Aorta (tissue), 5 donors: ENCODE measurements around the gene RASA3. TPM values are rescaled to one million over a fixed set of nuclear protein-coding genes. Genes with fewer than 3 reads are reported as not detected.

Experiments
- ATAC-seq: fragments of 200-7000 bp; cut with Tn5 transposase; one replicate; pipeline ENCODE4 v1.9.1; 2022; ENCODE audit warnings: moderate library complexity; ENCODE audit not compliant: low FRiP score
- DNase-seq, 2 donors: peaks; one replicate each; pipeline ENCODE4 v3.0.0-alpha.2; 2020
- H3K27ac ChIP-seq, 2 donors: one replicate each; pipeline ENCODE4 v1.5.1; 2013; ENCODE audit warnings: low read length in 2 of 2, mild to moderate bottlenecking in 2 of 2, moderate library complexity in 2 of 2, control low read depth in 1 of 2, inconsistent platforms in 1 of 2, low read depth in 1 of 2
- H3K27me3 ChIP-seq, 2 donors: one replicate each; pipeline ENCODE4 v1.6.1; 2013; ENCODE audit warnings: control low read depth in 1 of 2, low read length in 1 of 2, mild to moderate bottlenecking in 1 of 2, moderate library complexity in 1 of 2; ENCODE audit not compliant: insufficient read depth in 2 of 2, control insufficient read depth in 1 of 2
- H3K36me3 ChIP-seq, 2 donors: one replicate each; pipeline ENCODE4 v1.6.1; 2013; ENCODE audit warnings: control low read depth in 1 of 2, low read length in 1 of 2, mild to moderate bottlenecking in 1 of 2; ENCODE audit not compliant: insufficient read depth in 2 of 2, control insufficient read depth in 1 of 2
- H3K4me1 ChIP-seq, 2 donors: one replicate each; pipeline ENCODE4 v1.6.1; 2013; ENCODE audit warnings: low read length in 2 of 2, control low read depth in 1 of 2, mild to moderate bottlenecking in 1 of 2, moderate library complexity in 1 of 2; ENCODE audit not compliant: insufficient read depth in 2 of 2, control insufficient read depth in 1 of 2
- H3K4me3 ChIP-seq, 2 donors: one replicate each; pipeline ENCODE4 v1.5.1; 2013; ENCODE audit warnings: low read length in 2 of 2, control low read depth in 1 of 2, mild to moderate bottlenecking in 1 of 2
- H3K9me3 ChIP-seq: one replicate; pipeline ENCODE4 v1.6.1; 2013; ENCODE audit warnings: mild to moderate bottlenecking, low read length; ENCODE audit not compliant: control insufficient read depth
- WGBS, 2 donors: extraction: QIAGEN DNeasy Blood & Tissue Kit; methylation state at CpG; one replicate each; pipeline ENCODE4 v1.1.7; 2013; 5-methylcytosine and 5-hydroxymethylcytosine counted together
- intact Hi-C, 2 donors: fragments of 100-400 bp; cut with DNase I; formaldehyde crosslinking; loops; one replicate each; pipeline versions ENCODE4 v1.14.2 to v1.15.0; 2022
- polyA plus RNA-seq, 2 donors: library from polyadenylated mRNA; stranded (reverse); fragments of 200-250 nt; gene quantifications; one replicate each; pipeline ENCODE4 v1.2.3, GENCODE V29; 2013
- total RNA-seq, 2 donors: library from RNA; stranded (reverse); fragmentation: NEBNext Ultra II Directional; extraction: Animal tissue kit (Norgen Biotek cat#: 25700); gene quantifications; one replicate each; pipeline ENCODE4 v1.2.1, GENCODE V29; 2021
- donor health status: healthy with polysubstance abuse.
- donor health status: Bipolar disorder and iron deficiency.
- donor health status: DM: no; HTN: no; CAD: no.
- donor health status: DM: no; HTN: no; CAD: no.
- donor health status: DM: yes; HTN: yes; CAD: no.

RASA3 gene
- total and polyA plus RNA-seq, 4 donors = 8.1 to 42.3 (median 28.9) TPM

GRCh38 chr13:113934576-113934975, 197.8 kb downstream of the RASA3 start:
- Histone ChIP-seq H3K36me3 (no peaks in the 10 kb centered on the region), H3K27ac (peak overlapping the region; percentile 60 to 68), H3K27me3 (no peaks in the 10 kb centered on the region), H3K4me3 (no peak overlapping the region), H3K4me1 (no peaks in the 10 kb centered on the region), H3K9me3 (no peaks in the 10 kb centered on the region)
- ATAC-seq = no peak
- DNase-seq = peak; percentile 37 to 68
- 73 to 75% methylated on average over 14 of the region's 14 CpGs for WGBS, 2 donors
- intact Hi-C loops = no loop called here

DNA sequence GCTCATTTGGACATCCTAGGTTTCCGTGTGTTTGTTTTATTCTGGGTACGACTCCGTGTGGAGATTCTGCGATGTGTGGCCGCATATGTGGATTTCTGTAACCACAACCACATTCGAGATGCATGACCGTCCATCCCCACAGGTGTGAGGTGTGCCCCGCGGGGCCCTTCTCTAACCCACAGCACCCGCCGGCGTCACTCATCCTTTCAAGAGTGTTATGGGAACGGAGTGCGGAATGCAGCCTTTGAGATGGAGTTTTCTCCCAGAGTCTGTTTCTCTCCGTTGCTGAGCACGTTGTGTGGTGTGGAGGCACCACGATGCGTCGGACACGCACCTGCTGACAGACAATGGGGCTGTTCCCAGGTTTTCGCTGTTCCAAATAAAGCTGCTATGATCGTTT, 198.5 kb downstream of the RASA3 start:
- Histone ChIP-seq H3K9me3 (no peaks in the 10 kb centered on the region), H3K27ac (no peak overlapping the region), H3K4me1 (no peaks in the 10 kb centered on the region), H3K27me3 (no peaks in the 10 kb centered on the region), H3K36me3 (no peaks in the 10 kb centered on the region), H3K4me3 (no peak overlapping the region)
- WGBS, 2 donors = 98% methylated on average over 22 of the region's 22 CpGs
- intact Hi-C loops = no loop called here
- ATAC-seq = no peak
- peak; percentile 30 to 63 for DNase-seq

- H3K27me3 ChIP-seq = no peaks in the 10 kb centered on the region
- no peak overlapping the region for H3K27ac ChIP-seq
- intact Hi-C loops = no loop called here
- no peaks in the 10 kb centered on the region for H3K9me3 ChIP-seq
- WGBS, 2 donors = 92 to 93% methylated on average over 16 of the region's 16 CpGs
- ATAC-seq (no peak), DNase-seq (peak in 1 of 2 donors; percentile 33)
- H3K4me1 ChIP-seq = no peaks in the 10 kb centered on the region
- H3K36me3 ChIP-seq = no peaks in the 10 kb centered on the region
- H3K4me3 ChIP-seq = no peak overlapping the region
These were observed 200.5 kb downstream of the RASA3 start for GRCh38 chr13:113931841-113932459.

DNA sequence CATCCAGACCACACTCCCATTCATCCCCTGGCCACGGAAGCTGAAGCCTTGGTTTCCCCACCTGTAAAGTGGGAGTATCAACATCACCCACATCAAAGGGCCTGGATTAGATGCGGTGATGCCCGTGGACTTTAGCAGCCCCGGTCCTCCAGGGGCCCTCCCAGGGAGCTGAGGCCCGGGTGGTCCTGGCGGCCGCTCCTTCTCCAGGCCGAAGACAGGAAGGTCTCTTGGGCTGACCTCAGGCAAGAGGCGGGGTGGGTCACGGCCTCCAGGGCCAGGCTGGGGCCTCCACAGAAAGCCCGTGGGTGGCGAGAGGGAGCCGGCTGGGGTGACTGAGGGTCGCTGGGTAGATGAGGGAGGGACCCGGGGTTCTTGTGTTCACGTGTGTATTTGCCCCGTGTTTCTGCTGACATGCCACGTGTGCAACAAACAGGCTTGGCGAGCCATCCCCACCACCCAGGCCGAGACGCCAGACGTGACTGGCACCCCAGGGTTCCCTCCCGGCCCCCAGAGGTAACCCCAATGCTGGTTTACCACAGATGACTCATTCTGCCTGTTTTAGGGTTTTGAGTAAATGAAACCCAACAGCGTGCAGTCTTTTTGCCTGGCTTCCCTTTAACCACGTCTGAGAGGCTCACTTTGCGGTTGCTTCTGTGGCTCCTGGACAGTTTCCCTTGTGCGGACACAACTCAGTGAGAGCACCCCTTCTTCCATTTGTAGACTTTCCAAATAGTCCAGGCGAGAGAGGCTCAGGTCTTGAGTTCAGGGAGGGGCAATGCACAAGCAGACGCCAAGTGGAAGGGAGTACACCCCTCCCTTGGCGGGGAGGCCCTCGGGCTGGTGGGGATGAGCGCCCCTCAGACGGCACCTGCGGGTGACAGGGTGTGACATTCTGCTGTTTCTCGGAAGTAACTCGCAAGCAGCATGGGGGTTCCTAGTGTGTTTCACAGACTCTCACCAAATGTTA, 201.5 kb downstream of the RASA3 start:
- WGBS, 2 donors = 93 to 95% methylated on average over 36 of the region's 36 CpGs
- Histone ChIP-seq H3K27me3 (no peaks in the 10 kb centered on the region), H3K9me3 (no peaks in the 10 kb centered on the region), H3K4me1 (no peaks in the 10 kb centered on the region), H3K4me3 (no peak overlapping the region), H3K27ac (no peak overlapping the region), H3K36me3 (no peaks in the 10 kb centered on the region)
- ATAC-seq (no peak), DNase-seq (peak; percentile 32 to 71)
- intact Hi-C loops = no loop called here

DNA sequence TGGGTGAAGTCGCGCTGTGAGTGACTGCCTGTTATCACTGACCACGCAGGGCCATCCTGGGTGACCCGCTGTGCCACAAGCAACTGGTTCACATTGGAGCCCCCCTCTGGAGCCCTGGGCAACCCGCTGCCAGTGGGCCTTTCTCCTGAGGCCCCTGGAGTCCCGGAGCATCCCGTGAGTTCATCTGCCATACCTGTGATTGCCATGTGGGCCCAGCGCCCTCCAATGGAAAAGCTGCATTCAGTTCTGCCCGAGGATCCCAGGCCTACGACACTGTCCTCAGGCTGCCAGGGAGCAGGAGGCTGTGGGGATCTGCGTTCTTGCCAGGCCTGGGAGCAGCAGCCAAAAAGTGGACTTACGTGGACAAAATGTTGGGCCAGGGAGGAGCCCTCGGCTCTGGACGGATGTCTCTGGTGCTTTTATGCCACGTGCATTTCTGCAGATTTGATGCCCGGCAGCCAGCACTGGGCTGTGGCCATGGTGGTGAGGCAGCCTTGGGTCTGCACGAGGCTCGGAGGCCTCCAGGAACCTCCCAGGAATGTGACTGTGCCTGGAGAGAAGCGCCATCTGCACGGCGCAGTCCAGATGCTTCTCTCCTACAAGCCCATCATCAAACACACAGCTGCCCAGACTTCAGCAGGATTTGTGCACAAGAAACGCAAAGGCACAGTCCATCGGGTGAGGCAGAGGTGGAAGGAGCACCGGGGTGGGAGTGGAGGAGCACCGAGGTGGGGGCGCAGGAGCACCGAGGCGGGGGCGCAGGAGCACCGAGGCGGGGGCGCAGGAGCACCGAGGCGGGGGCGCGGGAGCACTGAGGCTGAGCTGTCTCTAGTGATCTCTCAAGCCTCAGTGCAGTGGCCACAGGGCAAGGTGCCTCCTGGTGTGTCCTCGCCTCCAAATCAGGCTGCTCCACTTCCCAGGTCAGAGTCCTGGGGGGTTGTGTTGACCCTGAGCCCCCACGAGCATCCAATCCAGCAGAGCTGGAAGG, 202.5 kb downstream of the RASA3 start:
- no peak overlapping the region for H3K4me3 ChIP-seq
- H3K9me3 ChIP-seq = no peaks in the 10 kb centered on the region
- DNase-seq (peak; percentile 63 to 79), ATAC-seq (no peak)
- H3K27me3 ChIP-seq = no peaks in the 10 kb centered on the region
- no peaks in the 10 kb centered on the region for H3K36me3 ChIP-seq
- H3K27ac ChIP-seq = peak overlapping the region in 1 of 2 donors; percentile 64
- H3K4me1 ChIP-seq = no peaks in the 10 kb centered on the region
- 69 to 70% methylated on average over 38 of the region's 38 CpGs for WGBS, 2 donors
- intact Hi-C loops = loop anchor here in 1 of 2 donors (5.0 kb wide), 2 partner anchors 68 to 173 kb away; partner anchors contain the start of genes GAS6 and TMEM255B

- WGBS, 2 donors = 17 to 19% methylated on average over 26 of the region's 26 CpGs
- DNase-seq = peak; percentile 91 to 92
- H3K36me3 ChIP-seq = no peaks in the 10 kb centered on the region
- peak overlapping the region in 1 of 2 donors; percentile 73 for H3K27ac ChIP-seq
- no peaks in the 10 kb centered on the region for H3K9me3 ChIP-seq
- intact Hi-C loops = loop anchor here in 1 of 2 donors (5.0 kb wide), 2 partner anchors 67 to 172 kb away; partner anchors contain the start of genes GAS6 and TMEM255B
- no peak overlapping the region for H3K4me3 ChIP-seq
- no peaks in the 10 kb centered on the region for H3K27me3 ChIP-seq
- ATAC-seq = peak; percentile 87
- H3K4me1 ChIP-seq = no peaks in the 10 kb centered on the region
These were observed 203.5 kb downstream of the RASA3 start for GRCh38 chr13:113928685-113929627.
